Measurements from ENCODE around the gene CBX5. TPM values are rescaled to one million over a fixed set of nuclear protein-coding genes. Genes with fewer than 3 reads are reported as not detected.

The CBX5 gene
- total and polyA plus RNA-seq, 10 of the 15 experiments (the other 5 are each of a cell fraction or from before 2014, with no cell fraction given): 46.7 to 138 (median 74.6) TPM

- peak; percentile 86 for TF ChIP-seq SMC3 (IDR thresholded peaks at IDR 0.05; ENCODE audit: borderline replicate concordance, low read length)
- TF ChIP-seq RFX5 (IDR thresholded peaks at IDR 0.05; ENCODE audit: low read depth, low read length): 0 out of 2 replicates have a peak, but pooled peaks have one; percentile 23
- peak; percentile 48; the same call in 1 of the 2 replicates for TF ChIP-seq CREM (IDR thresholded peaks at IDR 0.05; ENCODE audit: low read depth)
- peak; percentile 65 for TF ChIP-seq MTA2 (IDR thresholded peaks at IDR 0.05; ENCODE audit: low read depth)
- TF ChIP-seq RB1 (IDR thresholded peaks at IDR 0.05; ENCODE audit: borderline replicate concordance): peak; percentile 94
- 0 out of 2 replicates have a peak, but pooled peaks have one; percentile 37 for TF ChIP-seq ZNF217 (IDR thresholded peaks at IDR 0.05)
- TF ChIP-seq E2F4 (IDR thresholded peaks at IDR 0.05; ENCODE audit: low read depth, low read length): no peak
- peak; percentile 50; the same call in 1 of the 2 replicates for TF ChIP-seq RAD21 (IDR thresholded peaks at IDR 0.05; ENCODE audit: insufficient read depth, low read depth, low read length)
- TF ChIP-seq TBL1XR1 (IDR thresholded peaks at IDR 0.05; ENCODE audit: low read depth, low read length): 0 out of 2 replicates have a peak, but pooled peaks have one; percentile 19
- peak; percentile 64 to 83; a peak in 3 of 4 replicates for TF ChIP-seq BHLHE40 (IDR thresholded peaks at IDR 0.05; ENCODE audit: borderline replicate concordance in 1 of 2, low read depth in 2 of 2, low read length in 1 of 2)
- TF ChIP-seq SUPT20H (IDR thresholded peaks at IDR 0.05; ENCODE audit: borderline replicate concordance, control insufficient read depth, low read depth, low read length): no peak
- TF ChIP-seq ZBTB33 (IDR thresholded peaks at IDR 0.05): no peak
- peak; percentile 65; the same call in 1 of the 2 replicates for TF ChIP-seq ZNF24 (IDR thresholded peaks at IDR 0.05)
- TF ChIP-seq ZBTB4 (CRISPR knock-in tag; IDR thresholded peaks at IDR 0.05): no peak
- no peak for TF ChIP-seq NR2C1 (IDR thresholded peaks at IDR 0.05)
- TF ChIP-seq HSF1 (IDR thresholded peaks at IDR 0.05; ENCODE audit: low read depth, low read length): no peak
- peak; percentile 71 for TF ChIP-seq PKNOX1 (IDR thresholded peaks at IDR 0.05)
- TF ChIP-seq TCF12 (IDR thresholded peaks at IDR 0.05; ENCODE audit: low read depth, low read length): no peak
- TF ChIP-seq CBFB (IDR thresholded peaks at IDR 0.05; ENCODE audit: low read depth): peak; percentile 53; the same call in 1 of the 2 replicates
- TF ChIP-seq CHD2 (IDR thresholded peaks at IDR 0.05; ENCODE audit: borderline replicate concordance, low read depth, low read length): 0 out of 2 replicates have a peak, but pooled peaks have one; percentile 34
These were observed 65.1 kb downstream of the CBX5 start (continued) for GRCh38 chr12:54214553-54215406.

All from GM12878 (cell line).